Endothelial cell of umbilical vein (primary cell): ENCODE measurements around the gene ASTN1. TPM values are rescaled to one million over a fixed set of nuclear protein-coding genes. Genes with fewer than 3 reads are reported as not detected.

Experiments used
- BruUV-seq: library from RNA; stranded (reverse); fragments of 400-500 nt; replicated peaks from 2 replicates; lab custom pipeline; 2021; lab: Mats Ljungman, UMichigan
- CTCF ChIA-PET: fragments of 300-600, 350-600 bp; sonication (Branson Sonifier 250); formaldehyde crosslinking; loops from one replicate; lab custom pipeline; 2021; ENCODE audit warnings: antibody characterized with exemption, inconsistent platforms; lab: Charles Lee
- POLR2A ChIA-PET: fragments of 300-600, 350-600 bp; sonication (Branson Sonifier 250); formaldehyde crosslinking; loops from one replicate; lab custom pipeline; 2021; ENCODE audit warnings: antibody characterized with exemption, inconsistent platforms; lab: Charles Lee
- DNase-seq: peaks from one replicate; pipeline ENCODE4 v3.0.0-alpha.2; 2011; ENCODE audit warnings: low read depth, low spot score
- FAIRE-seq: peaks from 2 replicates; lab custom pipeline; 2011; peaks lifted over from hg19 to GRCh38; lab: Jason Lieb, UNC
- H2AFZ ChIP-seq: 2 replicates; pipeline ENCODE4 v1.6.0; 2012; ENCODE audit warnings: low read depth, low read length, control low read depth, inconsistent platforms
- H3K27ac ChIP-seq: 2 replicates; pipeline ENCODE4 v1.5.1; 2011; ENCODE audit warnings: low read depth, mild to moderate bottlenecking, control low read depth, low read length, moderate library complexity; ENCODE audit not compliant: insufficient read depth
- H3K27me3 ChIP-seq, 2 experiments: 2 replicates each; pipeline versions ENCODE4 v1.6.0 to v1.6.1; 2011; ENCODE audit warnings: low read length in 2 of 2, mixed read lengths in 1 of 2; ENCODE audit not compliant: control insufficient read depth in 2 of 2, insufficient read depth in 2 of 2
- H3K36me3 ChIP-seq, 2 experiments: 2 replicates in 1 of 2; 3 replicates in 1 of 2; pipeline ENCODE4 v1.5.1; 2011; ENCODE audit warnings: low read length in 2 of 2, mild to moderate bottlenecking in 1 of 2, moderate library complexity in 1 of 2; ENCODE audit not compliant: control insufficient read depth in 2 of 2, insufficient read depth in 2 of 2; ENCODE audit errors: extremely low read depth in 1 of 2
- H3K4me1 ChIP-seq: 3 replicates; pipeline ENCODE4 v1.5.1; 2011; ENCODE audit warnings: mild to moderate bottlenecking, low read length; ENCODE audit not compliant: control insufficient read depth, insufficient read depth; ENCODE audit errors: extremely low read depth
- H3K4me2 ChIP-seq: 2 replicates; pipeline ENCODE4 v1.6.1; 2011; ENCODE audit warnings: low read length, control low read depth, mixed read lengths; ENCODE audit not compliant: insufficient read depth
- H3K4me3 ChIP-seq, 3 experiments: fragments of 200-600 bp in 1 of 3; sonication (generic), shearing (Covaris generic) in 1 of 3; replicated peaks in 1 of 3; 2 replicates each; pipeline ENCODE4 v1.5.1; 2011 to 2016; ENCODE audit warnings: control low read depth in 3 of 3, low read length in 3 of 3, mild to moderate bottlenecking in 2 of 3, inconsistent platforms in 1 of 3, low read depth in 1 of 3, moderate library complexity in 1 of 3; ENCODE audit not compliant: insufficient read depth in 1 of 3
- H3K79me2 ChIP-seq: 2 replicates; pipeline ENCODE4 v1.6.0; 2012; ENCODE audit warnings: low read length, inconsistent platforms; ENCODE audit not compliant: control insufficient read depth, insufficient read depth
- H3K9ac ChIP-seq: replicated peaks from 2 replicates; pipeline ENCODE3; 2011; ENCODE audit warnings: low read length, control low read depth; ENCODE audit not compliant: insufficient read depth; ENCODE audit errors: extremely low read depth
- H3K9me1 ChIP-seq: replicated peaks from 3 replicates; pipeline ENCODE4 v1.6.0; 2011; ENCODE audit warnings: mild to moderate bottlenecking, low read length; ENCODE audit not compliant: control insufficient read depth, insufficient read depth; ENCODE audit errors: extremely low read depth
- H3K9me3 ChIP-seq: replicated peaks from 2 replicates; pipeline ENCODE4 v1.5.1; 2012; ENCODE audit warnings: low read length, inconsistent platforms; ENCODE audit not compliant: control insufficient read depth, insufficient read depth
- H4K20me1 ChIP-seq: replicated peaks from 2 replicates; pipeline ENCODE3; 2011; ENCODE audit warnings: mild to moderate bottlenecking, low read length; ENCODE audit not compliant: control insufficient read depth, insufficient read depth; ENCODE audit errors: extremely low read depth
- EZH2 ChIP-seq: IDR thresholded peaks from 2 replicates; pipeline ENCODE4 v1.6.1; 2012; ENCODE audit warnings: borderline replicate concordance, low read depth, mild to moderate bottlenecking, moderate library complexity, low read length, inconsistent platforms; ENCODE audit not compliant: severe bottlenecking
- FOS ChIP-seq: IDR thresholded peaks from 2 replicates; pipeline ENCODE4 v1.6.1; 2011; ENCODE audit warnings: mild to moderate bottlenecking, low read length, moderate library complexity, borderline replicate concordance; ENCODE audit not compliant: insufficient read depth
- GATA2 ChIP-seq: IDR thresholded peaks from 2 replicates; pipeline ENCODE4 v1.7.0; 2011; ENCODE audit warnings: low read depth, mild to moderate bottlenecking, moderate library complexity, mixed read lengths, low read length; ENCODE audit not compliant: insufficient read length, insufficient read depth
- JUN ChIP-seq: IDR thresholded peaks from 2 replicates; pipeline ENCODE4 v1.6.1; 2011; ENCODE audit warnings: borderline replicate concordance, low read depth; ENCODE audit not compliant: insufficient read length, insufficient read depth
- MYC ChIP-seq: IDR thresholded peaks from one replicate; pipeline ENCODE4 v1.6.1; 2011; ENCODE audit warnings: mild to moderate bottlenecking, low read depth, low read length
- POLR2A ChIP-seq: IDR thresholded peaks from 2 replicates; pipeline ENCODE4 v1.6.1; 2012; ENCODE audit warnings: low read depth, mild to moderate bottlenecking, control low read depth, low read length
- POLR2AphosphoS5 ChIP-seq: IDR thresholded peaks from 2 replicates; pipeline ENCODE4 v1.6.1; 2012; ENCODE audit warnings: low read depth, mild to moderate bottlenecking, control low read depth, low read length, moderate library complexity; ENCODE audit not compliant: insufficient read depth
- dilution Hi-C: fragments of 300-500 bp; cut with MboI; formaldehyde crosslinking; loops from one replicate; pipeline ENCODE4 v1.15.0; 2019; ENCODE audit warnings: low sequenced_read_pairs; ENCODE audit not compliant: extremely low pct_ligation_motif_present
- intact Hi-C: fragments of 100-400 bp; cut with micrococcal nuclease; formaldehyde crosslinking; loops from one replicate; pipeline ENCODE4 v1.10.0; 2022
- polyA plus RNA-seq, 4 experiments: library from polyadenylated mRNA; depleted of rRNA in 3 of 4; stranded (reverse) in 3 of 4; unstranded in 1 of 4; fragments of >200 nt; gene quantifications; 2 replicates each; pipeline versions ENCODE4 v1.2.1 to v1.2.3, GENCODE V29; 2011 to 2012; ENCODE audit warnings: missing spikeins in 1 of 4
- total RNA-seq: library from RNA; stranded (reverse); gene quantifications from 2 replicates; pipeline ENCODE4 v1.2.3, GENCODE V29; 2021
- TF ChIP-seq, protein P1 (sequence below), 2 donors: IDR thresholded peaks; 1 replicate in 1 of 2; 2 replicates in 1 of 2; pipeline ENCODE4 v1.5.1; 2011; ENCODE audit warnings: low read length in 2 of 2, mild to moderate bottlenecking in 2 of 2, moderate library complexity in 2 of 2, control low read depth in 1 of 2, inconsistent platforms in 1 of 2, low read depth in 1 of 2; ENCODE audit not compliant: insufficient read depth in 1 of 2; ENCODE audit errors: extremely low read depth in 1 of 2
- TF ChIP-seq, protein P2 (sequence below): IDR thresholded peaks from 2 replicates; pipeline ENCODE4 v1.6.1; 2011; ENCODE audit not compliant: insufficient read depth, insufficient read length

ASTN1 gene
- total and polyA plus RNA-seq, 2 donors (not counting 3 experiments of a cell fraction or from before 2014, with no cell fraction given): 0.04 TPM; not detected in 1

DNA sequence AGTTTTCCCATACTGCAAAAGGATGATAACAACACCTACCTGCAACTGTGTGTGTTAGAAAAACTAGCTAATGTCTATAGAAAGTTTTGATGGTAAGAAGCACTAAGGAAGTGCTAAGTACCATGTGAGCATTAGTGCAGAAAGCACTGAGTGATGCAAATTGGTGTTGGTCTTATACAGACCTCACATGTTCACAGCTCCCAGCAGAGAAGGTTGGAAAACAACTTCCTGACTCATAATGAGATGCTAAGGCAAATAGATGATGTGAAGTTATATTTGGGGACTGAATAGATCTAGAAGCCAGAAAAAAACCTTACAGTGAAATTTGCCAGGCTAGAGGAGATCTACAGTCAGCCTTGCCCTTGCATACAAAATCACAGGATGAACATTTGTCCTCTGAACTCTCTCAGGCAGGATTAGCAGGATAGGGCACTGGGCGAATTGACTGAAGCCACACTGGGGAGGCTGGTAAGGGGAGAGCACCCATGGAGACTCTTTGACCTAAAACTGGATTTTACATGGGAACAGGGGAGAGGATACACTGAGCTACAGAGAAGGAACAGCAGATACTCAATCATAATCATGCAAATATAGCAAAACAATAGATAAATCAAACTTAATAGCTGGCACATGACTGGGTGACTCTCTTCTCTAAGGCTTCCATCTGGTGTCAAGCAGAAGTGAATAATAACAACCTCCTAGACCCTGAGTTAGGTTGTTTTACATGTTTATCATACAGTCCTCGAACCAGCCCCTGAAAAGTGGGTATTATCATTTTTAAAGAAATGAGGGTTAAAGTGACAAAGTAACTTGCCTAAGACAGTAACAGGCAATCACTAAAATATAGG lies 61.3 kb downstream of the ASTN1 start:
- Histone ChIP-seq H3K9me1 (no peaks in the 10 kb centered on the region), H2AFZ (no peak overlapping the region), H3K4me1 (no peaks in the 10 kb centered on the region), H3K36me3 (no peaks in the 10 kb centered on the region), H3K9me3 (no peaks in the 10 kb centered on the region), H3K4me2 (no peak overlapping the region), H3K27me3 (no peaks in the 10 kb centered on the region), H3K79me2 (no peaks in the 10 kb centered on the region), H3K9ac (no peak overlapping the region), H3K4me3 (no peak overlapping the region), H4K20me1 (no peaks in the 10 kb centered on the region), H3K27ac (no peak overlapping the region)
- dilution Hi-C loops (no loop called here), intact Hi-C loops (no loop called here)
- ChIA-PET POLR2A (no interaction called here), CTCF (no interaction called here)
- BruUV-seq: no TSS peak
- FAIRE-seq (no peak), DNase-seq (no peak)
- TF ChIP-seq GATA2 (no peak), MYC (no peak), EZH2 (no peak), JUN (no peak), FOS (no peak), POLR2A (no peak), POLR2AphosphoS5 (no peak)
- TF ChIP-seq, protein P1, sequence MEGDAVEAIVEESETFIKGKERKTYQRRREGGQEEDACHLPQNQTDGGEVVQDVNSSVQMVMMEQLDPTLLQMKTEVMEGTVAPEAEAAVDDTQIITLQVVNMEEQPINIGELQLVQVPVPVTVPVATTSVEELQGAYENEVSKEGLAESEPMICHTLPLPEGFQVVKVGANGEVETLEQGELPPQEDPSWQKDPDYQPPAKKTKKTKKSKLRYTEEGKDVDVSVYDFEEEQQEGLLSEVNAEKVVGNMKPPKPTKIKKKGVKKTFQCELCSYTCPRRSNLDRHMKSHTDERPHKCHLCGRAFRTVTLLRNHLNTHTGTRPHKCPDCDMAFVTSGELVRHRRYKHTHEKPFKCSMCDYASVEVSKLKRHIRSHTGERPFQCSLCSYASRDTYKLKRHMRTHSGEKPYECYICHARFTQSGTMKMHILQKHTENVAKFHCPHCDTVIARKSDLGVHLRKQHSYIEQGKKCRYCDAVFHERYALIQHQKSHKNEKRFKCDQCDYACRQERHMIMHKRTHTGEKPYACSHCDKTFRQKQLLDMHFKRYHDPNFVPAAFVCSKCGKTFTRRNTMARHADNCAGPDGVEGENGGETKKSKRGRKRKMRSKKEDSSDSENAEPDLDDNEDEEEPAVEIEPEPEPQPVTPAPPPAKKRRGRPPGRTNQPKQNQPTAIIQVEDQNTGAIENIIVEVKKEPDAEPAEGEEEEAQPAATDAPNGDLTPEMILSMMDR (IDR thresholded peaks at IDR 0.05; ENCODE audit: extremely low read depth in 1 of 2, insufficient read depth in 1 of 2, low read depth in 1 of 2, low read length in 2 of 2): no peak
- TF ChIP-seq, protein P2, sequence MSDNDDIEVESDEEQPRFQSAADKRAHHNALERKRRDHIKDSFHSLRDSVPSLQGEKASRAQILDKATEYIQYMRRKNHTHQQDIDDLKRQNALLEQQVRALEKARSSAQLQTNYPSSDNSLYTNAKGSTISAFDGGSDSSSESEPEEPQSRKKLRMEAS: no peak
